HG02885 (cell line): ENCODE data around the gene MMP10.
"Not testable (repeated sequence)": the region's sequence is repeated elsewhere in the genome, so short reads cannot be mapped to it uniquely, and the experiment has no call there.

ENCODE experiments used
- ATAC-seq: cut with Tn5 transposase; IDR thresholded peaks from one replicate; pipeline ENCODE4 v1.9.1; 2021; ENCODE audit warnings: mild to moderate bottlenecking; ENCODE audit not compliant: unreplicated experiment, poor library complexity

The MMP10 gene

DNA sequence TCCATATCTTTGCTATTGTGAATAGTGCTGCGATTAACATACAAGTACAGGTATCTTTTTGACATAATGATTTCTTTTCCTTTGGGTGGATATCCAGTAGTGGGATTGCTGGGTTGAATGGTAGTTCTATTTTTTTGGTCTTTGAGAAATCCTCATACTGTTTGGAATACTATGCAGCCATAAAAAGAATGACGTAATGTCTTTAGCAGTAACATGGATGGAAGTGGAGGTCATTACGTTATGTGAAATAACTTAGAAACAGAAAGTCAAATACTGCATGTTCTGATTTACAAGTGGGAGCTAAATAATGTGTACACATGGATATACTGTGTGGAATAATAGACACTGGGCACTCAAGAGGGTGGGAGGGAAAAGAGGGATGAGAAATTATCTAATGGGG lies 4.0 kb upstream of the MMP10 start:
- no peak for ATAC-seq

DNA sequence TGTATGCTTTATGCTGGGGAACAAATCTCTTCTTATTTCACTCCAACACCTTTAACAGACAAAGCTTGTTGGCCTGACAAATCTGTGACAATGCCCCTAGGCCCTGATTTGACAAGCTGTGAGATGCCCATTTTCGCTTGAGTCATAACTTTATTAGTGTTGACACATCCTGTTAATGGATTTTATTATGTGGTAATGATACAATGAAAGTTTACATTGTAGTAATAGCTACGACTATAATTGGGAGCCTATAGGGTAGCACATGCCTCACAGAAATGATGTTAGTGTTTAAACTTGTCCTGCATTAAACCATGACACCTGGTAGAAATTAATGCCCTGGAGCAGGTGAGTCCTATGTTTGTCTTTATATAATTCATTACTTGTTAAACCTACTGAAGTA lies 3.3 kb upstream of the MMP10 start:
- ATAC-seq, result no peak

DNA sequence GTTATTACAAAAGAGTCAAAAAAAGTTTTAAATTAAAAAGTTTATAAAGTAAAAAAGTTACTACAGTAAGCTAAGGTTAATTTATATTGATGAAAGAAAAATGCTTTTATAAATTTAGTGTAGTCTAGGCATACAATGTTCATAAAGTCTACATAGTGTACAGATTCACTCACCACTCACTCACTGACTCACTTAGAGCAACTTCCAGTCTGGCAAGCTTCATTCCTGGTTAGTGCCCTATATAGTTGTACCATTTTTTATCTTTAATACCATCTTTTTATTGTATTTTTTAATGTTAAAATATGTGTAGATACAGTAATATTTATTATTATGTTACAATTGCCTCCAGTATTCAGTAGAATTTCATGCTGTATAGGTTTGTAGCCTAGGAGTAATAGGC lies 2.6 kb upstream of the MMP10 start:
- ATAC-seq, result no peak

DNA sequence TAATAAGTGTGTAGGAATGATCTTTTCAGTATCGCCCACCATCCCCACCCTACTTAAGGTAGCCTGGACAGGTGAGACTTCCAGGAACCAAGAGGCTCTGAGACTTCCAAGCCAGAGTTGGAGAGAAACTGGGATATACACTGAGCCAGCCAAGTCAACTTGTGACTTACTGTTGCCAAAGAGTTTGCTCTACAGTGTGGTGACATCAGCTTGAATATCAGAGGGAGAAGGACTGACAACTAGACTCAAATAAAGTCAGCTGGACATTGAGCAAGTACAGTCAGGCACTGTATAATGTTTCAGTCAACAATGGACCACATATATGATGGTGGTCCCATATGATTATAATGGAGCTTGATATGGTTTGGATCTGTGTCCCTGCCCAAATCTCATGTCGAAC lies 1.2 kb upstream of the MMP10 start:
- ATAC-seq, result no peak

DNA sequence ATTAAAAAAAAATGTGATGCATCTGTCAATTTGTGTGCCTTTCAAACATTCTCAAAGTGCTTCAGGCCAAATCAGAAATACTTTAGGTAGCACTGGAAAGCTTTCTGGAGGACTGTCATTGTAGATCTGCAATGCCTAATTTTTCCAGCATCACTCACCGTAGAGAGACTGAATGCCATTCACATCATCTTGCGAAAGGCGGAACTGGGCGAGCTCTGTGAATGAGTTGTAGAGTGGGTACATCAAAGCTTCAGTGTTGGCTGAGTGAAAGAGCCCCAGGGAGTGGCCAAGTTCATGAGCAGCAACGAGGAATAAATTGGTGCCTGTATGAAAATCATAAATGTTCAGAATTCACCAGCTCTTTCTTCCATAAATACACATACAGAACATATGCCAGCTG lies 4.0 kb downstream of the MMP10 start:
- no peak for ATAC-seq

DNA sequence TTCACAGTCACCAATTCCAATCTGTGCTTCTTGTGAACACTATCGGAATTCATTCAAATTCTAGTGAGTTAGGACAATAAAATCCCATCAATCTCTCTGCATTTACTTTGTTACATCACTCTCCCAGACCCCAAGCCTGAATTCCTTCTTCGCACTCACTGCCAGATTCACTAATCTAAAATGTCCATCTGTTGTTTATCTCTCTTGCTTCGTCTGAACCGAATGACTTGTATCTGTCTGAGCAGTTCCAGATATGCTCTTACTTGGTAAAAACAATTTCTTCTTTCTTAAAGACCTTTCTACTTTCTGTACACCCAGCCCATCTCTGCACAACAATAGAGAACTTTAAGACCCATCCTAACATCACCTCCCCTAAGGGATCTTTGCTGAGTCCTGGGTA lies 7.0 kb downstream of the MMP10 start:
- ATAC-seq, result no peak

DNA sequence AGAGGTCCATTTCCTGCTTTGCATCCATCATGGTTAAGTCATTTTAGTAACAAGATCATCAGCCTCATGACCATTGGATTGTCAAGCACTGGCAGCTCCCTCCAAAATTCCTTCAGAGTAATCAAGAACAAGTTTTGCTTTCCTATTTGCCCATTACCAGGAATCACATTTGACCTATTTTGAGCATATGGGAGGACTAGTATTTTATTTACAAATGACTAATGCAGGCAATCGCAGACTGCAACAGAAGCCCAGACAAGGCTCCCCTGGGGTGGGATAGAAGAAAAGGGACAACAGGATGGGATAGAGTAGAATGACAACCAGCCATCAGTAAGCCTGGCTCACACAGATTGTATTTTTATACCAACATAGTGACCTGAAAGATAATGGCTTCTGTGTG lies 9.1 kb downstream of the MMP10 start:
- no peak for ATAC-seq

DNA sequence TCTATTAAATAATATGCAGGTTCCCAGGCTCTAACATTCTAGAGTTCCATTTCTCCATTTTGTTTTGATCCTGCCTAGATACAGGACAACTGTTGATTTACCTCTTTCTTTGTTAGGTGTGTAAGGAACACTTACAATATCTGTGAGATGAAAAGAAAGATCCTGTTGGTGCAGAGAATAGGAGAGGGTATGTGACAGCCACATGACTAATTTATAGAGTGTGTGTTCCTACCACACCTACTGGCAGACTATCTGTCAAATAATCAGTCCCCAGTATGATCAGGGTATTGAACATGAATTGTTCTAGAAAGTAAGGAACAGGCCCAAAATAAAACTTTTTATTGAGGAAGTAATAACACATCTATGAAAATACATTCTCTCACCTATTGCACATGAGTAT lies 10.2 kb downstream of the MMP10 start:
- no peak for ATAC-seq

DNA sequence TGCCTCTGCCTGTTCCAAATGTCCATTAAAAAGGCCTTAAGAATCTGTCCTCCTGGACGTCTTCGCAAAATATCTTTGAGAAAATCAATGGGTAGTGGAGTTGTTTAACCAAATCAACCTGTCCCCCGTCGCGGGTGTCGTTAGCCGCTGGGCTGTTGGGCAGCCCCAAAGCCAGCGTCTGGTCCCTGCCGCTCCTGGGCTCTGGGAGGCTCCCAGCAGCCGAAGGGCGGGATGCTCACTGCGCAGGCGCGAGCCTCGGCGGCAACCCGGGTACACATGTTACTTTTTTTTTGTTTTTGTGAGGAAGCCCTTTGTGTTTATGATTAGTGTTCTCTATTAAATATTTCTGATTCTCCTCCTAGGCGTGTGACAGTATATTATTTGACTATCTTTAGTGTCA lies 12.6 kb downstream of the MMP10 start:
- ATAC-seq, result no peak

DNA sequence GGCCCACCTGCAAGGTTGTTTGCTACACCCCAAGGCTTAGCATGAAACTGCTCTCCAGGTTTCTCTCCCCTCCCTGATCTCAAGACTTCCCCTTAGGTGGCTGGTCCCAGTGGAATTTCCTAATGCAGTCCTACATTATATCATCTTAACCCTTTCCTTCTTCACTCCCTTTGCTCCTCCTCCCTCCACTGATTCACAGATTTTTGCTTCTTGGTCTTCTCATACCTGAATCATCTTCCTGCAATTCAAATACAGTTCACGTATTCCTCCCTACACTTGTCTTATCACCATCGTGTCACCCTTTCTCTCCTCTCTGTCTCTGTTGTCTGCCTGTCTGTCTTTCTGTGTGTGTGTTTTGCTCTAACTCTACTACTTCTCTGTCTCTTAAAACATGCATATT lies 17.0 kb downstream of the MMP10 start:
- ATAC-seq, result no peak

DNA sequence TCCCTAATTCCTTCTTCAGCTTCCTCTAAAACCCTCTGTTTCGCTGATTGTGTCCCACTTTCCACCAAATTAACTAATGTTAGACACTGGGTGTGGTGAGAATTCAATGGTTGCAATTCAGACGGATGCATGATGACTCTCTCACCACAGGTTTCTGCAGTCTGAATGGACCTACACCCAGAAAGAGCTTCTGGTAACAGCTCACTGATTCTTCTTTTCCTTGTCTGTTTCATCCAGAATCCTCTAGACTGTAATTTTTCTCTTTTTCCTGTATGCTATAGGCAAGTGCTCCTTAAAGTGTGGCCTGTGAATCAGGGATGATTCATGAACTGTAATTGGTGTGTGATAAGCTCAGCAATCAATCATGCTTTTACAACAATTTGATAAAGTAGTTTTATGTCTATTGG lies 18.1 kb downstream of the MMP10 start:
- ATAC-seq, result no peak

DNA sequence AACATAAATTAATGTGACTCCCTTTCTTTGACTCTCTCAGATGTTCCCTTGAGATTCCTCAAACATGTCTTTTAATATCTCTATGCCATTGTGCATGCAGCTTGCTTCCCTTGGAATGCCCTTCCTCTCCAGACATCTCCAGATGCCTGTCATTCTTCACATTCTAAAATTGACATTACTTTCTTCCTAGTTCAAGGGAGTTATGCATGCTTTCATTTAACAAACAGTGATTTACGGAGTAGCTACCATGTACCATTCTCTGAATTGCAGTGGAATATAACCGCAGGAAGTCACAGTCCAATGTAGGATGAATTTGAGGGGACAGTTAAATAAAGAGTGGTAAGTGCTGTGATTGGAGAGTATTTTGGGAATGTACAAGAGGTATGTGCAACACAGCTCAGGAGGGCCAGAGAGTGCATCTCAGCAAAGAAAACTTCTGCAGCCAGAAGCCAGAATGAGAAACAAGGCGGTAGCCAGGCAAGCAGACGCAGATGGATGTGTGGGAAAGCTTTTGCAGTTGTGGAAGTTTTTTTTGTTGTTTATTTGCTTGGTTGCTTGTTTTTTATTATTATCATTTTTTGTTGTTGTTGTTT lies 18.7 kb downstream of the MMP10 start:
- ATAC-seq, result no peak

DNA sequence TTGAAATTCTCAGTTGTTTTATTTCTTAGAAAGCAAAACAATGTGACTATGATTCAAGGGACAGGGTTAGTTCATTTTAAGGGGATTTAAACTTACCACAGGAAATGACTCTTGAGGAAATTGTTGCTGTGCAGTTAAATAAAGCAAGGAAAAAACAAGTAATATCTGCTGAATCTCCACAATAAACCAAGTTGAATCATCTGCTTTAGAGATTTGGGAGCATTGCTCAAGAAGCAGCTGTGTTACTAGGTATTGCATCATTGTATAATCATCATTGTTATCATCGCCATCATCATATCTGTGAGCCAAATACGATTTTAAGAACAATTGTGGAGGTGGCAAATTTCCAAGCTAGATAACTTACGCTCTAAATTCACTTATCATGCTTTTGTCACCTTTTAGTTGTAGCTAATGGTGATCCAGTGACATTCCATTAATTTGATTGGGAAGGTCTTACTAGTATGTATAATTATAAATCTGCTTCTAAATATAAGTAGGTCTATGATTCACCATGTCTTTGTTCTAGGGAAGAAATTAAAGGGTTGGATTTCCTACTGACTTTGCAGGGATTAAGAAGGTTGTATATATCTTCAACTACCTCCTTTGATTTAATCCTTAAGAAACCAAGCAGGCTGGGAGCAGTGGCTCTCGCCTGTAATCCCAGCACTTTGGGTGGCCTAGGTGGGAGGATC lies 19.9 kb downstream of the MMP10 start:
- ATAC-seq, result no peak

DNA sequence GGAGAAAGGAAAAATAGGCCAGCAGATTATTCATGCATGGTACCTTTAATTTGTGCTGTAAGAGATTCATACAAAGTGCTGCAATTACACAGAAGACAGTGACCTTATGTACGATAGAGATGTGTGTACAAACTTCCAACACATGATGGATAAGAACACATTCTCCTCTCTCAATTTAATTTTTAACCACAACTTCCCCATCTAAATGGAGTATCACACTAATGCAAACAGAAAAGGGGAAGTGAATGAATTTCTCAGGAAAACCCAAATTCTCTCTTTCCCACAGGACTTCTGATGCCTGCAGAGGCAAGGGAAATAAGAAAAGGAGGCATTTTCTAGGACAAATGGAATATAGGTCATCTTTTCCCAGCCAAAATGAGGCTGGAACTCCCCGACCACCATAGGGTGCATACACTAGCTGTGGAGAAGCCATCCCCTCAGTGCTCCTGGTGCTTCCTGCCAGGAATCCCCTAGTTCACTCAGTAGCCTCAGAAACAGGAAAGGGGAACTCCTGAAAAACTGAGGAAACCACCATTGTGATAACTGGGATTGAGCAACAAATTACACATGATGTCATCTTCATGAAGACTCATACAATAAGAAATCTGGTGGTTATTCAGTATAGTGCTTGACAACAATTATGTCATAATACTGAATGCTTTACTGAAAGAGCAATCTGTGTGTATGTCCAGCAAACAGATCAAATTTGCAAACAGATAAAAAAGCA lies 22.4 kb downstream of the MMP10 start:
- ATAC-seq, result no peak

DNA sequence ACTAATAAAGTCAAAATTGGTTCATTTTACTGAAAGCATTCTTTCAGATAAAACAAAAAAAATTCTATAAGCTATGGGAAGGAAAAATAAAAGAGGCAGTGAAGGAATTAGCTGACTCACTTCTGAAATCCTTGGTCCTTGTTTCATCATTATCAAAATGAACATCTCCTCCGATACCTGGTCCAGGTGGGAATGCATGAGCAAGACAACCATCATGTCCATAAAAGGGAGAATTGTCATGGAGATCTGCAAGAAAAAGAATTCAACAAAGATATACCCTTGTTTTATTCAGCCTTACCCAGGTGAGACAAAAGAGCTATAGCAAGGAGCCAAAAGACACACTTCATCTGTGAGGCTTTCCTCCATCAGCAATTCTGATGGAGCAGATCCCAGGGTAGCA lies 27.2 kb downstream of the MMP10 start:
- ATAC-seq, result no peak

DNA sequence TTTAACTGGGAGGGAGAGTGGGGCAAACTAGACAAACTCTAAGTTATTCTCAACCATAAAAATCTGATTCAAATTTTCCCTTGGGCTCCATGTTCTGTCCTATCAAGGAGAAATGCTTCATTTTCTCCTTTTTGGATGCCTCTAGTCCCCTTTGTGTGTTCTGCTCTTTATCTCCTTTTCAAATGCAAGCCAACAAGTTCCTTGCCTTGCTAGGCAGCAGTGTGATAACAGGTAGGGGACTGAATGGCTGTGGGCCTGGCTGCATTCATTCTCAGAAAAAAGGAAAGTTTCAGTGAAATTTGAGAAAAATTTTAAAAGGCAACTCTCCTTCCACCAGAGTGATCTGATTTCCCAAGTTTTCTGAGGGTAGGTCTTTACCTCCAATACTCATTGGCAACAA lies 28.8 kb downstream of the MMP10 start:
- no peak for ATAC-seq

DNA sequence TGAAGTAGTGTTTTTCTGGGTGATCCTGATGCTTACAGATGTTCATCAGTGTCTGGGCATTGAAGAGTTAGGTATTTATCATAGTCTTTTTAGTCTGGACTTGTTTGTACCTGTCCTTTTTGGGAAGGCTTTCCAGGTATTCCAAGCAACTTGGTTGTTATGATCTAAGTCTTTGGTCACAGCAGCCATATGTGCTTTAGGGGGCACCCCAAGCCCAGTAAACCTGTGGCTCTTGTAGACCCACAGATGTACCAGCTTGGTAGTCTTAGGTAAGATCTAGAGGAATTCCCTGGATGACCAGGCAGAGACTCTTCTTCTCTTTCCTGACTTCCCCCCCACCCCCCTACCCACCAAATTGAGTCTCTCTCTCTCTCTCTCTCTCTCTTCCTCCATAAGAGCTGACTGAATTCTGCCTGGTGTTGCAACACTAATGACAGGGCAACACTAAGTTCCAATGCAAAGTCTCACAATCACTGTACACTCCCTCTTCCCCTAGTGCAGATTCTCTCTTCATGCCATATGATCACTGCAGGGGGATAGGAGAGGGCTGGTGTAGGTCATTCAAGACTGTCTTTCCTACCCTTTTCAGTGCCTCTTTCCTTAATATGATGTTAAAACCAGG lies 31.2 kb downstream of the MMP10 start:
- ATAC-seq, result no peak

DNA sequence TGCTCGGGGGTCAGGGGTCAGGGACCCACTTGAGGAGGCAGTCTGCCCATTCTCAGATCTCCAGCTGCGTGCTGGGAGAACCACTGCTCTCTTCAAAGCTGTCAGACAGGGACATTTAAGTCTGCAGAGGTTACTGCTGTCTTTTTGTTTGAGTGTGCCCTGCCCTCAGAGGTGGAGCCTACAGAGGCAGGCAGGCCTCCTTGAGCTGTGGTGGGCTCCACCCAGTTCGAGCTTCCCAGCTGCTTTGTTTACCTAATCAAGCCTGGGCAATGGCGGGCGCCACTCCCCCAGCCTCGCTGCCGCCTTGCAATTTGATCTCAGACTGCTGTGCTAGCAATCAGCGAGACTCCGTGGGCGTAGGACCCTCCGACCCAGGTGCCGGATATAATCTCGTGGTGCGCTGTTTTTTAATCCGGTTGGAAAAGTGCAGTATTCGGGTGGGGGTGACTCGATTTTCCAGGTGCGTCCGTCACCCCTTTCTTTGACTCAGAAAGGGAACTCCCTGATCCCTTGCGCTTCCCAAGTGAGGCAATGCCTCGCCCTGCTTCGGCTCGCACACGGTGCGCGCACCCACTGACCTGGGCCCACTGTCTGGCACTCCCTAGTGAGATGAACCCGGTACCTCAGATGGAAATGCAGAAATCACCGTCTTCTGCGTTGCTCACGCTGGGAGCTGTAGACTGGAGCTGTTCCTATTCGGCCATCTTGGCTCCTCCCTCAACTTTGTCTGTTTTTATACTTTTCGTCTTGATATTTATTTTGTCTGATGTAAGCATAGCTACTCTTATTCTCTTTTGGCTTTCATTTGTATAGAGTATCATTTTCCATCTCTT lies 33.5 kb downstream of the MMP10 start:
- not testable (repeated sequence) for ATAC-seq

DNA sequence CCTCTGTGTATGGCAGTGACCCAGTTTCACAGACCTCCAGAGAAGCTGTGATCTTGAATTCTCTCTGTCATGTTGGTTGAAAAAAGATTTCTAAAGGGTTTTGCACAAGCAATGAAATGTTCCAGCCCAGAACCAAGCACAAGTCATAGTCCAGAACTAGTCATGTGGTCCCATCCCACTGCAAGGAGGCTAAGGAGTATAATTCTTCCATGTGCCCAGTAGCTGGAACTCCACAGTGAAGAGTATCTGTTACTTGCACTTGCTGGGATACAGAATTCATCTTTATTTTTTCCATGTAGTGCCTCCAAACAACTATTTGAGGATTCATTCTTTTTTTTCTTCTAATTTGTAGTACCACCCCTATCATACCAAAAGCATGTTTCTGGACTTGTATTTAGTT lies 45.8 kb downstream of the MMP10 start:
- no peak for ATAC-seq

DNA sequence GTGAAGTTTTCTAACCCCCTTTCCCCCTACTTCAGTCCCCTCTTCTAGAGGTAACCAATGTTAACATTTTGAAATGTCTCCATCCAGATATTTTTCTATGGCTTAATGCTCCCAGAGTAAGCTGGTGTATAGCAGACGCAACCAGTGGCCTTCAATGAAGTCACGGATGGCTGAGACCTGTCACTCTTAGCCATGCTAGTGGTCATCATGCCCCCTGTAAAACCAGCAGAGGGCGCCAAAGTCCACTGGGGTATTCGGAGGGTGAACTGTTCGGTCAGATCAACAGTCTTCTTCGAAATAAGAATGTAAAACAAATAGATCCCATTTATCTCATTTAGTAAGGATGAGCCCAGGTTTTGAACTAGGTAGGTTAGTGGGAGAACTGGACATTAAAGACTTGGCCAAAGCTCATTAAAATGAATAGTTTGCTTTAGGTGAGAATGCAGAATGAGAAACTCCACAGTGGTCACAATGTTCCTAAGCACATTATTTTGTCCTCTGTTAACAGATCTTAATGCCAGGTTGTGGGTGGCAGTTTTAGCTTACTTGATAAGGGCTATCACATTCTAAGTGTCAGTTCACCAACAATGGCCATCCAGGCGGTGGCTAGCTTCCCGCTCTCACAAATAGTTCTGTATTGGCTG lies 47.1 kb downstream of the MMP10 start:
- peak; percentile 95 for ATAC-seq
